GM12865 (cell line): ENCODE results near the gene SPINT4.
A peak's percentile ranks its signal among the peaks of the same experiment; 100 is the strongest.
"Not testable (repeated sequence)": the region's sequence is repeated elsewhere in the genome, so short reads cannot be mapped to it uniquely, and the experiment has no call there.

Experiments
- DNase-seq: peaks from one replicate; pipeline ENCODE4 v3.0.0; 2010; ENCODE audit warnings: low read depth
- H3K4me3 ChIP-seq: 2 replicates; pipeline ENCODE4 v1.5.1; 2011; ENCODE audit warnings: mild to moderate bottlenecking, low read depth, low read length, control low read depth
- TF ChIP-seq, protein P1 (sequence below): IDR thresholded peaks from 2 replicates; pipeline ENCODE4 v1.5.1; 2011; ENCODE audit warnings: low read length, control low read depth, low read depth, inconsistent platforms; ENCODE audit not compliant: insufficient read depth; ENCODE audit errors: missing control alignments

SPINT4 gene

DNA sequence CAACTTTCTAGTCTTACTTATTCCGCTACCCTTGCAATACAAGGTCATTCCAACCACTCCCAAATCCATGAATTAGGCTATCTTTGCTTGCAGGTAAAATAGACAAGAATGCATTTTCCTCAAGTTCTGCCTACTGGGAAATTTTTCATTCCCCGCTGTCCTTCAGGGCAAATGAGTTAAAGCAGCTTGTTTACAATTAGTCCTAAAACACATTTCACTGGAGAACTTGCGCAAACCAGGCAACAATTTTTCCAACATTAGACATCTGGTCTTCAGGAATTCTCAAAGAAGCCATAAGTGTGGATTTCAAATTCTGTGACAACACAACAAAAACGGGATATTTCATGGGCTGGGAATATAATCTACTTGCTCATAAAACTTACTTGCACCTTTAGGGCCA, 20.4 kb downstream of the SPINT4 start:
- H3K4me3 ChIP-seq = no peak overlapping the region
- TF ChIP-seq, protein P1, sequence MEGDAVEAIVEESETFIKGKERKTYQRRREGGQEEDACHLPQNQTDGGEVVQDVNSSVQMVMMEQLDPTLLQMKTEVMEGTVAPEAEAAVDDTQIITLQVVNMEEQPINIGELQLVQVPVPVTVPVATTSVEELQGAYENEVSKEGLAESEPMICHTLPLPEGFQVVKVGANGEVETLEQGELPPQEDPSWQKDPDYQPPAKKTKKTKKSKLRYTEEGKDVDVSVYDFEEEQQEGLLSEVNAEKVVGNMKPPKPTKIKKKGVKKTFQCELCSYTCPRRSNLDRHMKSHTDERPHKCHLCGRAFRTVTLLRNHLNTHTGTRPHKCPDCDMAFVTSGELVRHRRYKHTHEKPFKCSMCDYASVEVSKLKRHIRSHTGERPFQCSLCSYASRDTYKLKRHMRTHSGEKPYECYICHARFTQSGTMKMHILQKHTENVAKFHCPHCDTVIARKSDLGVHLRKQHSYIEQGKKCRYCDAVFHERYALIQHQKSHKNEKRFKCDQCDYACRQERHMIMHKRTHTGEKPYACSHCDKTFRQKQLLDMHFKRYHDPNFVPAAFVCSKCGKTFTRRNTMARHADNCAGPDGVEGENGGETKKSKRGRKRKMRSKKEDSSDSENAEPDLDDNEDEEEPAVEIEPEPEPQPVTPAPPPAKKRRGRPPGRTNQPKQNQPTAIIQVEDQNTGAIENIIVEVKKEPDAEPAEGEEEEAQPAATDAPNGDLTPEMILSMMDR = no peak
- no peak for DNase-seq

DNA sequence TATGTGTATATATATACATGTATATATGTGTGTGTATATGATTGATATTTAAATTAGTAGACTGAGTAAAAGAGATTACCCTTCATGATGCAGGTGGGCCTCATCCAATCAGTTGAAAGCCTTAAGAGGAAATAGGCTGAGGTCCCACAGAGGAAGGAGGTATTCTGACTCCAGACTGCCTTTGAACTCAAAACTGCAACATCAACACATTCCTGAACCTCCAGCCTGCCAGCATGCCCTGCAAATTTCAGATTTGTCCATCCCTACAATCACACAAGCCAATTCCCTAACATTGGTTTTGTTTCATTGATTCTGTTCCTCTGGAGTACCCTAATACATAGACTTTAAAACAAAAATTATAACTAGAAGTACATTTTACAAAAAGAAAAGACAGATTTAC, 22.9 kb downstream of the SPINT4 start:
- no peak for DNase-seq
- H3K4me3 ChIP-seq = no peak overlapping the region
- TF ChIP-seq, protein P1 = no peak

DNA sequence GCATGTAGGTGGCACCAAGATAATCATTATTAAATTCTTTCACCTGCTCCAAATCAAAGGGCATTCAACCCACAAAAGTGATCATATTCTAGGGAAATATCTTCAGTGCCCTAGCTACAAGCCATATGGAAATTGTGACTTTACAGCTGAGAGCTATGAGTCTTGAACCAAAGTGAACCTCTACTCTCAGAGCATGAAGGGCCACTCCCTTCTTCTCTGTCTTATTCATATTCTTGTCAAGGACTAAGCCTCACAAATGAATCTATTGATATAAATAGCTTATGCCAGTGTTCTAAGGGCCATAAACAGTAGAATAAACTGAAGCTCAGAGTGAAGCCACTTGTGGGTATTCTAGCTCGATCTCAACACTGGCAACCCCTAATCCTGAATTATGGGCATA, 29.6 kb downstream of the SPINT4 start:
- DNase-seq = no peak
- no peak overlapping the region for H3K4me3 ChIP-seq
- TF ChIP-seq, protein P1 = no peak

DNA sequence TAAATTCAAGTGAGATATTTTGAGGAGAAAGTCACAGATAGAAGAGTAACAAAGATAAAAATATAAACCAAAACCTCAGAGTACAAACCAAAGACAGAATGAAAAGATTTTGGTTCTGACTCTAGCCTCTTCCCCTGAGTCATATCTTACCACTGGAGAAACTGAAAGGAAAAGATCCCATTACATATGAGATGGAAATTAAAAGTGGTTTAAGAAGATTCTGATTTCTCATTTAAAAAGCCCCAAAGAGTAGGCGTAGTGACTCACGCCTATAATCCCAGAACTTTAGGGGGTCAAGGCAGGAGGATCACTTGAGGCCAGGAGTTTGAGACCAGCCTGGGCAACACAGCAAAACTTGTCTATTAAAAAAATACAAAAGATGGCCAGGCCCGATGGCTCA, 30.6 kb downstream of the SPINT4 start:
- DNase-seq = peak; percentile 28

DNA sequence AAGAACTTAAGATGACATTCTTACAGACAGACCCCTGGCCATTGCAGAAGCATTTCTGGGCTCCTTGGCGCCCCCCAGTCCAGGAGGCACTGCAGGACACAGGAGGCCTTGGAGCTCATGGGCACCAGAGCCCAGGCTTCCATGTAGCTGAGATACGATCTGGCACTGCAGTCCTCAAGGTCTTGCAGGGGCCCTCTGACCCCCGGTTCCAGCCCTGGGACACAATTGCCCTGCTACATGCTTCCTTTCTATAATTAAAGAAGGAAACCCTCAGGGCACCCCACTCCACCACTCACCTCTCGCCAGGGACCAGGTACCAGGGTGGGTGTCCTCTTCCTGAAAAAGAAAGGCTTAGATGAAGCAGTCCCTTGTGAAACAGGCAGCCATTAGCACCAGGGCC, 35.9 kb downstream of the SPINT4 start:
- H3K4me3 ChIP-seq = no peak overlapping the region
- no peak for DNase-seq
- TF ChIP-seq, protein P1 = no peak

More for the DNA sequence above, 30.6 kb downstream of the SPINT4 start:
- TF ChIP-seq, protein P1 = no peak
- H3K4me3 ChIP-seq = no peak overlapping the region

DNA sequence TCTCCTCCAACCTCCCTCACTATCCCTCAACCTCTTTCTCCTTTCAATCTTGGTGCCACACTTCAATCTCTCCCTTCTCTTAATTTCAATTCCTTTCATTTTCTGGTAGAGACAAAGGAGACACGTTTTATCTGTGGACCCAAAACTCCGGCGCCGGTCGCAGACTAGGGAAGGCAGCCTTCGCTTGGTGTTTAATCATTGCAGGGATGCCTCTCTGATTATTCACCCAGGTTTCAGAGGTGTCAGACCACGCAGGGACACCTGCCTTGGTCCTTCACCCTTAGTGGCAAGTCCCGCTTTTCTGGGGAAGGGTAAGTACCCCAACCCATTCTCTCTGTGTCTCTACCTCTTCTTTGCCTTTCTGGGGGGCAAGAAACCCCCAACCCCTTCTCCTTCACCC, 37.8 kb downstream of the SPINT4 start:
- not testable (repeated sequence) for DNase-seq, H3K4me3 ChIP-seq

DNA sequence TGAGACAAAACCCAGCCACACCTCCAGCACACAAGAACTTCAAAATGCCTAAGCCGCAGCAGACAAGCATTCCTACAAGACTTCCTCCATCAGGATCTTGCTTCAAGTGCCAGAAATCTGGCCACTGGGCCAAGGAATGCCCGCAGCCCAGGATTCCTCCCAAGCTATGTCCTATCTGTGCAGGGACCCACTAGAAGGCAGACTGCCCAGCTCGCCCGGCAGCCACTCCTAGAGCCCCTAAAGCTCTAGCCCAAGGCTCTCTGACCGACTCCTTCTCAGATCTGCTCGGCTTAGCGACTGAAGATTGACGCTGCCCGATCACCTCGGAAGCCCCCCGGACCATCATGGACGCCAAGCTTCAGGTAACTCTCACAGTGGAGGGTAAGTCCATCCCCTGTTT, 39.8 kb downstream of the SPINT4 start:
- not testable (repeated sequence) for DNase-seq, H3K4me3 ChIP-seq

DNA sequence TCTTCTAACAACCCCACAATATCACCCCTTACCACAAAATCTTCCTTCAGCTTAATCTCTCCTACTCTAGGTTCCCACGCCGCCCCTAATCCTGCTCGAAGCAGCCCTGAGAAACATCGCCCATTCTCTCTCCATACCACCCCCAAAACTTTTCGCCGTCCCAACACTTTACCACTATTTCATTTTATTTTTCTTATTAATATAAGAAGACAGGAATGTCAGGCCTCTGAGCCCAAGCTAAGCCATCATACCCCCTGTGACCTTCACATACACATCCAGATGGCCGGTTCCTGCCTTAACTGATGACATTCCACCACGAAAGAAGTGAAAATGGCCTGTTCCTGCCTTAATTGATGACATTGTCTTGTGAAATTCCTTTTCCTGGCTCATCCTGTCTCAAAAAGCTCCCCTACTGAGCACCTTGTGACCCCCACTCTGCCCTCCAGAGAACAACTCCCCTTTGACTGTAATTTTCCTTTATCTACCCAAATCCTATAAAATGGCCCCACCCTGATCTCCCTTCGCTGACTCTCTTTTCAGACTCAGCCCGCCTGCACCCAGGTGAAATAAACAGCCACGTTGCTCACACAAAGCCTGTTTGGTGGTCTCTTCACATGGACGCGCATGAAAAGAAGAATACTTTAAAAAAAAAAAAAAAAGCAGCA, 42.6 kb downstream of the SPINT4 start:
- H3K4me3 ChIP-seq, DNase-seq: not testable (repeated sequence)
